PC-9 (cell line): ENCODE data around the gene CSNK1D. TPM values are rescaled to one million over a fixed set of nuclear protein-coding genes. Genes with fewer than 3 reads are reported as not detected.

Experiments
- BruUV-seq: library from RNA; stranded (reverse); fragments of 400-500 nt; replicated peaks from 2 replicates; lab custom pipeline; 2021; lab: Mats Ljungman, UMichigan
- CTCF ChIA-PET: fragments of 300-600 bp; sonication (Branson Sonifier 250); formaldehyde crosslinking; loops from one replicate; lab custom pipeline; 2022; ENCODE audit warnings: antibody characterized with exemption; lab: Charles Lee
- POLR2A ChIA-PET: fragments of 300-600 bp; sonication (Branson Sonifier 250); formaldehyde crosslinking; loops from one replicate; lab custom pipeline; 2022; ENCODE audit warnings: antibody characterized with exemption; ENCODE audit not compliant: unreplicated experiment; lab: Charles Lee
- DNase-seq, 2 experiments: peaks; one replicate each; pipeline versions ENCODE4 v3.0.0 to v3.0.0-alpha.2; 2015 to 2022; ENCODE audit warnings: mixed read lengths in 1 of 2
- H2AFZ ChIP-seq: fragments of 200-600 bp; sonication (generic); 2 replicates; pipeline ENCODE4 v1.8.1; 2017; ENCODE audit warnings: antibody characterized with exemption
- H3F3A ChIP-seq: fragments of 200-600 bp; sonication (generic); 2 replicates; pipeline ENCODE4 v1.8.1; 2017; ENCODE audit warnings: antibody characterized with exemption, mild to moderate bottlenecking, low read depth; ENCODE audit not compliant: insufficient read depth
- H3K27ac ChIP-seq: fragments of 200-600 bp; sonication (generic); 2 replicates; pipeline ENCODE4 v1.6.1; 2016; ENCODE audit warnings: mixed run types
- H3K27me3 ChIP-seq: fragments of 200-600 bp; sonication (generic); 2 replicates; pipeline ENCODE4 v1.6.1; 2016; ENCODE audit warnings: low read depth, mixed run types; ENCODE audit not compliant: insufficient read depth
- H3K36me3 ChIP-seq: fragments of 200-600 bp; sonication (generic); 2 replicates; pipeline ENCODE4 v1.6.1; 2016; ENCODE audit warnings: low read depth, mixed run types
- H3K4me1 ChIP-seq: fragments of 200-600 bp; sonication (generic); replicated peaks from 2 replicates; pipeline ENCODE4 v1.6.1; 2016; ENCODE audit warnings: mixed run types; ENCODE audit not compliant: insufficient read depth
- H3K4me2 ChIP-seq: fragments of 200-600 bp; sonication (generic); 2 replicates; pipeline ENCODE4 v1.6.1; 2017; ENCODE audit warnings: mixed run types
- H3K4me3 ChIP-seq: fragments of 200-600 bp; sonication (generic); 2 replicates; pipeline ENCODE4 v1.6.1; 2016; ENCODE audit warnings: mixed run types
- H3K79me2 ChIP-seq: fragments of 200-600 bp; sonication (generic); 2 replicates; pipeline ENCODE4 v1.6.1; 2017; ENCODE audit warnings: low read depth, mixed run types
- H3K9me2 ChIP-seq: fragments of 200-600 bp; sonication (generic); 2 replicates; pipeline ENCODE4 v1.8.1; 2017; ENCODE audit warnings: mild to moderate bottlenecking; ENCODE audit not compliant: insufficient read depth
- H3K9me3 ChIP-seq: fragments of 200-600 bp; sonication (generic); 2 replicates; pipeline ENCODE4 v1.8.1; 2016; ENCODE audit warnings: low read depth; ENCODE audit not compliant: insufficient read depth
- H4K20me1 ChIP-seq: fragments of 200-600 bp; sonication (generic); 2 replicates; pipeline ENCODE4 v1.8.1; 2017; ENCODE audit not compliant: insufficient read depth
- EZH2 ChIP-seq: fragments of 200-600 bp; sonication (generic); IDR thresholded peaks from 2 replicates; pipeline ENCODE4 v1.8.0; 2017; ENCODE audit warnings: antibody characterized with exemption, low read depth
- intact Hi-C: fragments of 100-400 bp; cut with micrococcal nuclease; formaldehyde crosslinking; loops from one replicate; pipeline ENCODE4 v1.10.0; 2022; ENCODE audit not compliant: unreplicated experiment
- total RNA-seq: library from RNA; stranded (reverse); gene quantifications from 2 replicates; pipeline ENCODE4 v1.2.3, GENCODE V29; 2021
- TF ChIP-seq, protein P1 (sequence below): fragments of 200-600 bp; sonication (generic); conservative IDR thresholded peaks from 2 replicates; pipeline ENCODE4 v1.6.1; 2017; ENCODE audit warnings: mixed run types, antibody characterized with exemption, mild to moderate bottlenecking, moderate library complexity

Gene CSNK1D
- total RNA-seq, 1 experiment from 2014 or later = 181 TPM

DNA sequence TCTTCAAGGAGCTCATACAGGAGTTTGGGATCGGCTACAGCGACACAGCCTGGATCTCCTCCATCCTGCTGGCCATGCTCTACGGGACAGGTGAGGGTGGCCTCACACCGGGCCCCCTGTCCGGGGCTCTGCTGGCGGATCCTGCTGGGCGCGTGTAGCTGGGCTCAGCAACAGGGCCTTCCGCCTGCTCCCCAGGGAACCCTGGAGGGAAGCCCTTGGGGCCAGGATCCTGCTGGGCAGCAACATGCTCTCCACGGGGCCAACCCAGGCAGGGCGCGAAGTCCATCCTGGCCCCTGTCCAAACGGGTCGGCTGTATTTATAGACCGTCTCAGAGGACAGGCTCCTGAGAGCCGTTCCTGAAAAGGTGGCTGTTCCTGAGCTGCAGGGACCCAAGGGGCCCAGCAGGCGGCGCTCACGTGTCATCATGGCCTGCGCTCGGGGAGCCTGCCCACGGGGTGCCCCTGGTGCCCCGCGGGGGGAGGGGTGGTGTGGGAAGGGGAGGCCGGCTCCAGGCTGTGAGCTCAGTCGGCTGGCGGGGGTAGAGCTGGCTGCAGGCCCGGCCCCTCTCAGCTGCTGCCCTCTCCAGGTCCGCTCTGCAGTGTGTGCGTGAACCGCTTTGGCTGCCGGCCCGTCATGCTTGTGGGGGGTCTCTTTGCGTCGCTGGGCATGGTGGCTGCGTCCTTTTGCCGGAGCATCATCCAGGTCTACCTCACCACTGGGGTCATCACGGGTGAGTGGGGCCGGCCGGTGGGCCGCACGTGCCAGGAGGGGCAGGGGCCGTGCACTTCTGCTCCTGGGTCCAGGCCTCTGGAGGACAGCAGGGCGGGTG lies 37.1 kb downstream of the CSNK1D start:
- Histone ChIP-seq H3K79me2 (peaks cover 42% of the 10 kb centered on the region), H3K4me2 (no peak overlapping the region), H3F3A (peaks cover 65% of the 10 kb centered on the region; the same call in 1 of the 2 replicates), H3K36me3 (no peaks in the 10 kb centered on the region), H4K20me1 (peaks cover 79% of the 10 kb centered on the region), H3K9me2 (no peaks in the 10 kb centered on the region), H3K27ac (no peak overlapping the region), H3K4me1 (peaks cover 43% of the 10 kb centered on the region), H3K4me3 (no peak overlapping the region), H3K9me3 (no peaks in the 10 kb centered on the region), H3K27me3 (no peaks in the 10 kb centered on the region), H2AFZ (no peak overlapping the region)
- BruUV-seq = no TSS peak
- intact Hi-C loops = loop anchor here (10.0 kb wide), 1 partner anchor 258 kb away; no protein-coding TSS in a partner anchor
- POLR2A ChIA-PET = interaction anchor here (0.5 to 0.7 kb wide), 2 partner anchors 56 to 133 kb away, joined by 3 to 5 read pairs; no protein-coding TSS in a partner anchor
- CTCF ChIA-PET = interaction anchor here (0.6 to 0.8 kb wide), 3 partner anchors 30 to 126 kb away, joined by 3 to 9 read pairs (median 3); no protein-coding TSS in a partner anchor
- TF ChIP-seq EZH2 = no peak
- TF ChIP-seq, protein P1, sequence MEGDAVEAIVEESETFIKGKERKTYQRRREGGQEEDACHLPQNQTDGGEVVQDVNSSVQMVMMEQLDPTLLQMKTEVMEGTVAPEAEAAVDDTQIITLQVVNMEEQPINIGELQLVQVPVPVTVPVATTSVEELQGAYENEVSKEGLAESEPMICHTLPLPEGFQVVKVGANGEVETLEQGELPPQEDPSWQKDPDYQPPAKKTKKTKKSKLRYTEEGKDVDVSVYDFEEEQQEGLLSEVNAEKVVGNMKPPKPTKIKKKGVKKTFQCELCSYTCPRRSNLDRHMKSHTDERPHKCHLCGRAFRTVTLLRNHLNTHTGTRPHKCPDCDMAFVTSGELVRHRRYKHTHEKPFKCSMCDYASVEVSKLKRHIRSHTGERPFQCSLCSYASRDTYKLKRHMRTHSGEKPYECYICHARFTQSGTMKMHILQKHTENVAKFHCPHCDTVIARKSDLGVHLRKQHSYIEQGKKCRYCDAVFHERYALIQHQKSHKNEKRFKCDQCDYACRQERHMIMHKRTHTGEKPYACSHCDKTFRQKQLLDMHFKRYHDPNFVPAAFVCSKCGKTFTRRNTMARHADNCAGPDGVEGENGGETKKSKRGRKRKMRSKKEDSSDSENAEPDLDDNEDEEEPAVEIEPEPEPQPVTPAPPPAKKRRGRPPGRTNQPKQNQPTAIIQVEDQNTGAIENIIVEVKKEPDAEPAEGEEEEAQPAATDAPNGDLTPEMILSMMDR = peak; percentile 79
- peak in 1 of 2 experiments; percentile 63 for DNase-seq

DNA sequence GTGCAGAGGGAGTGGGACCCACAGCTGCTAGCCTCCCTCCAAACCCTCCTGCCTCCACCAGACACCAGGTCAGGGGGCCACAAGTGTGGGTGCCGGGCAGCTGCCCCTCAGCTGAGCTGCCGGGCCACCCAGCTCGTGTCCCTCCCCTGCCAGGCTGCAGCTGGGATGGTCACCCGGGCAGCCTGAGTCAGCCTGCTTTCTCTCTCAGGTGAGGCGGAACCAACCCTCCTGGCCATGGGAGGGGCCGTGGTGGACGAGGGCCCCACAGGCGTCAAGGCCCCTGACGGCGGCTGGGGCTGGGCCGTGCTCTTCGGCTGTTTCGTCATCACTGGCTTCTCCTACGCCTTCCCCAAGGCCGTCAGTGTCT lies 37.7 kb downstream of the CSNK1D start:
- peaks cover 76% of the 10 kb centered on the region for H4K20me1 ChIP-seq
- H3K36me3 ChIP-seq = no peaks in the 10 kb centered on the region
- no peak for TF ChIP-seq EZH2
- TF ChIP-seq, protein P1 = no peak
- no peak overlapping the region for H2AFZ ChIP-seq
- peak in 1 of 2 experiments; percentile 77 for DNase-seq
- POLR2A ChIA-PET = interaction anchor here (0.6 to 0.7 kb wide), 2 partner anchors 57 to 926 kb away, joined by 4 to 5 read pairs; no protein-coding TSS in a partner anchor
- peaks cover 47% of the 10 kb centered on the region for H3K79me2 ChIP-seq
- peaks cover 41% of the 10 kb centered on the region for H3K4me1 ChIP-seq
- peak overlapping the region; percentile 67; the same call in 1 of the 2 replicates for H3K4me2 ChIP-seq
- CTCF ChIA-PET = interaction anchor here (0.6 kb wide), 1 partner anchor 125 kb away, joined by 3 read pairs; no protein-coding TSS in a partner anchor
- H3K9me3 ChIP-seq = no peaks in the 10 kb centered on the region
- no TSS peak for BruUV-seq
- H3K9me2 ChIP-seq = no peaks in the 10 kb centered on the region
- no peaks in the 10 kb centered on the region for H3K27me3 ChIP-seq
- intact Hi-C loops = loop anchor here (10.0 kb wide), 1 partner anchor 259 kb away; no protein-coding TSS in a partner anchor
- no peak overlapping the region for H3K27ac ChIP-seq
- H3K4me3 ChIP-seq = no peak overlapping the region
- H3F3A ChIP-seq = peaks cover 59% of the 10 kb centered on the region; the same call in 1 of the 2 replicates

DNA sequence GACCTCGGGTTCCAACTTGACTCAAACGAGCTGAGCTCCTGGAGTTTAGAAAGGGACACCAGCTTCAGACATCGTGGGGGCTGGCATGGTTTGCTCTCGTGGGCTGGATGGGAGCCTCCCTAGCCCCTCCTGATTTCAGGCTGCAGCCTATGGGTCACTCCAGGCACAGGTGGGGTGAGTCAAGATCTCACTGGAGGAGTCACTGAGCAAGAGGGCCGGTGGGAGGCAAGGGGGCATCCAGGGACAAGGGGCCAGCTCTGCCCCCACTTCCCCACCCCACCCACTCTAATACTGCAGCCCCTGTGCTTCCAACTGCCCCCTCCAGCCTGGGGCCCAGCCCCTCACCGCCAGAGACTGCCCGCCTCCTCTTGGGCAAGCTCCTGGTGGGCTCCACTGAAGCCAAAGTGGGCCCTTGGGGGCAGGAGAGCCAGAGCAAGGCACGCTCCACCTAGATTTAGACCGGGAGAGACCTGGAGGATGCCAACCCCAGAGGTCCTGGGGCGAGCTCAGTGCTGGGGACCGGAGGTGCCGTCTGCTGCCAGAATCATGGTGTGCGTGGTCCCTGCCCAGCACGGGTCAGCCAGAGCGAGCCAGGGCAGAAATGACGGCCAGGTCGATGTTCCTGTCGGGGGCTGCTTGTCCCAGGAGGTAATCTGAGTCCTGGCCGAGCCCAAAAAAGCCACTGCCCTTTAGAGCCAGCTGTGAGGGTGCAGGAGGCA lies 38.3 kb downstream of the CSNK1D start:
- Histone ChIP-seq H3F3A (peaks cover 54% of the 10 kb centered on the region; the same call in 1 of the 2 replicates), H3K4me3 (no peak overlapping the region; the same call in 1 of the 2 replicates), H3K79me2 (peaks cover 52% of the 10 kb centered on the region), H3K4me1 (peaks cover 41% of the 10 kb centered on the region), H2AFZ (no peak overlapping the region), H3K36me3 (no peaks in the 10 kb centered on the region), H3K4me2 (peak overlapping the region; percentile 67), H3K27ac (0 out of 2 replicates have a peak overlapping the region, but pooled peaks have one; percentile 12), H4K20me1 (peaks cover 73% of the 10 kb centered on the region), H3K9me3 (no peaks in the 10 kb centered on the region), H3K27me3 (no peaks in the 10 kb centered on the region), H3K9me2 (no peaks in the 10 kb centered on the region)
- ChIA-PET POLR2A (interaction anchor here (0.6 to 1.1 kb wide), 6 partner anchors 12 to 925 kb away, joined by 3 to 5 read pairs (median 4); no protein-coding TSS in a partner anchor), CTCF (interaction anchor here (0.6 to 1.1 kb wide), 2 partner anchors 29 to 125 kb away, joined by 3 to 8 read pairs; no protein-coding TSS in a partner anchor)
- intact Hi-C loops = loop anchor here (10.0 kb wide), 1 partner anchor 260 kb away; no protein-coding TSS in a partner anchor
- no TSS peak for BruUV-seq
- TF ChIP-seq, protein P1 = no peak
- TF ChIP-seq EZH2 = no peak
- no peak for DNase-seq
